Measurements from ENCODE around the gene GAK.

GAK gene

DNA sequence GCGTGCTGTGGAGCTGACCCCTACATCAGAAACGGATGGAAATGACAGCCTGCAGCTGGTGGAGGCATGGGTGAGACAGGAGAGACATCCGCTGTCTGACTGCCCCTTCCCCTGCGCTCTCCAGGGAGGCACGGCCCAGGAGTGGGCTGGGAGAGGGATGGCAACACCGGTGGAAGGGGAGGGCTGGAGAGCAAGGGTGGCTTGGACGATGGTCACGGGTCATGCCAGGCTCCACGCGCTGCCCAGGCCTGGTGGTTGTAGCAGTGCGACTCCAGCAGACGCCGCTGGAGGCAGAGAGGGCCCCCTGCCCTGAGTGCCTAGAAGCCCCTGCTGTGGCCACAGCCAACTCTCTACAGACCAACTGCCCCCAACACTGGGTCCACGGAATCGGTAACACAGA, 47.9 kb downstream of the GAK start:
- Histone ChIP-seq H3K27me3 (replicated peaks) (no peaks in the 10 kb centered on the region), H3K36me3 (replicated peaks) (peaks cover 42% of the 10 kb centered on the region), H3K4me3 (ENCODE audit: low read depth, low read length) (no peak overlapping the region), H3K27ac (no peak overlapping the region)
- no peak for TF ChIP-seq CTCF (IDR thresholded peaks at IDR 0.05; ENCODE audit: low read depth, low read length, missing control alignments)
- no peak for DNase-seq
- in situ Hi-C loops (cut with HindIII; ENCODE audit: low pct_ligation_motif_present, low sequenced_read_pairs), result no loop called here

DNA sequence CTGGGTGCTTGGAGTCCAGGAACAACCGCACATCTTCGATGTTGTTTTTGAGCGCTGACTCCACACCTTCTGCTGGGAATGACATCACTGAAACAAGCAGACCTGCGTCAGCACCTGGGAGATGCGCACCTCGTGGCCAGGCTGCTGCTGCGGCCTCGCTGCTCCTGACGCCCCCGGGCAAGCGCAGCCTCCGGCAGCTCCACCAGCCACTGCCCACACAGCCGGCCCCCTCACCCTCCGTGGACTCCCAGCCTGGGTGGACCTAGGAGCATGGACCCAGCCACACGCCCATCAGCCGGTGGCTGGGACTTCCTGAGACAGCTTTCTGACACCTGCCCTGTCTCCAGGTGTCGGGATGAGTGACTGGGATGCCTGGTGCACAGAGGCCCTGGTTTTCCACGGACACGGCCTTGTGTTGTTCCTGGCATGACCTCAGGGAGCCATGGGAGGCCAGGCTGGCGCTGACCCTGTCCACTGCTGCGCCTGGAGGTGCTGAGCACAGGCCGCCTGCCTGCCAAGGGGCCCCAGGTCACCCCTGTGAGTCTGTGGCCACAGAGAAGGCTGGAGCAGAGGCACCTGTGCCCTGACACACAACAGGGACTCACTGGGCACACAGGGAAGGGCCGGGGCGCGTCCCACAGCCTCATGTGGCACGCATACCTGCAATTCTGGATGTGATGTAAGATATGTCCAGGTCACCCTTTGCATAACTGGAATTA, 48.6 kb downstream of the GAK start:
- H3K36me3 ChIP-seq (replicated peaks), result peaks cover 44% of the 10 kb centered on the region
- no peaks in the 10 kb centered on the region for H3K27me3 ChIP-seq (replicated peaks)
- DNase-seq, result no peak
- in situ Hi-C loops (cut with HindIII; ENCODE audit: low pct_ligation_motif_present, low sequenced_read_pairs), result no loop called here
- H3K27ac ChIP-seq, result no peak overlapping the region
- TF ChIP-seq CTCF (IDR thresholded peaks at IDR 0.05; ENCODE audit: low read depth, low read length, missing control alignments), result no peak
- no peak overlapping the region for H3K4me3 ChIP-seq (ENCODE audit: low read depth, low read length)

DNA sequence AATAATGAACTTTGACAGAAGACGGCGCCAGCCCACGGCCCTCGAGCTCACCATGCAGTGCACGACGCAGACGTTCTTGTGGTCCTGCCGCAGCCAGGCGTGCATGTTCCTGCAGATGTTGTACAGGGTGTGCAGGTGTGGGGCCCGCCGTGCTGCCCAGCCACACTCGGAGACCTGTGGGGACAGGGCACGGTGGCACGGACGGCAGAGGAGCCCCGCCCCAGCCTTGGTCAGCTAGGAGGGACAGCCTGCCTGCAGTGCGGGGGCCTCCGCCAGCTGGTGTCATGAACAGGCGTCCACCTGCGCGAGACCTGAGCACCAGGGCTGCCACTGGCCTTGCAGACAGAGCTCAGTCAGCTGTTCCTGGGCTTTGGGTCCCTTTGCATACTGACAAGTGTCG, 49.5 kb downstream of the GAK start:
- Histone ChIP-seq H3K27ac (no peak overlapping the region), H3K4me3 (ENCODE audit: low read depth, low read length) (no peak overlapping the region), H3K36me3 (replicated peaks) (peaks cover 42% of the 10 kb centered on the region), H3K27me3 (replicated peaks) (no peaks in the 10 kb centered on the region)
- no peak for TF ChIP-seq CTCF (IDR thresholded peaks at IDR 0.05; ENCODE audit: low read depth, low read length, missing control alignments)
- in situ Hi-C loops (cut with HindIII; ENCODE audit: low pct_ligation_motif_present, low sequenced_read_pairs), result no loop called here
- DNase-seq, result no peak

- TF ChIP-seq CTCF (IDR thresholded peaks at IDR 0.05; ENCODE audit: low read depth, low read length, missing control alignments), result no peak
- no peaks in the 10 kb centered on the region for H3K27me3 ChIP-seq (replicated peaks)
- no peak overlapping the region for H3K4me3 ChIP-seq (ENCODE audit: low read depth, low read length)
- no peak for DNase-seq
- H3K36me3 ChIP-seq (replicated peaks), result peaks cover 47% of the 10 kb centered on the region
- no peak overlapping the region for H3K27ac ChIP-seq
- in situ Hi-C loops (cut with HindIII; ENCODE audit: low pct_ligation_motif_present, low sequenced_read_pairs), result no loop called here
These were observed 50.4 kb downstream of the GAK start for GRCh38 chr4:881709-882108.

GRCh38 chr4:880684-881405, 51.3 kb downstream of the GAK start:
- TF ChIP-seq CTCF (IDR thresholded peaks at IDR 0.05; ENCODE audit: low read depth, low read length, missing control alignments), result peak; percentile 7
- H3K27me3 ChIP-seq (replicated peaks), result no peaks in the 10 kb centered on the region
- H3K27ac ChIP-seq, result no peak overlapping the region
- no peak overlapping the region for H3K4me3 ChIP-seq (ENCODE audit: low read depth, low read length)
- no peak for DNase-seq
- H3K36me3 ChIP-seq (replicated peaks), result peaks cover 56% of the 10 kb centered on the region
- in situ Hi-C loops (cut with HindIII; ENCODE audit: low pct_ligation_motif_present, low sequenced_read_pairs), result no loop called here

Measured in brain microvascular endothelial cell (primary cell).